OCI-LY1 (cell line): ENCODE data around the gene TEX10.

Experiments
- H2AFZ ChIP-seq: fragments of 200-600 bp; sonication (generic), shearing (Covaris generic); 2 replicates; pipeline ENCODE4 v1.6.0; 2014; ENCODE audit warnings: antibody characterized with exemption, mild to moderate bottlenecking, low read length
- H3F3A ChIP-seq: fragments of 200-600 bp; sonication (generic), shearing (Covaris generic); 2 replicates; pipeline ENCODE4 v1.6.0; 2014; ENCODE audit warnings: mild to moderate bottlenecking, antibody characterized with exemption, low read length, moderate library complexity; ENCODE audit not compliant: insufficient read depth
- H3K27ac ChIP-seq: fragments of 200-600 bp; sonication (generic); 2 replicates; pipeline ENCODE4 v1.5.1; 2014; ENCODE audit warnings: low read length, mixed run types, mild to moderate bottlenecking, low read depth; ENCODE audit not compliant: poor library complexity, severe bottlenecking
- H3K27me3 ChIP-seq: fragments of 200-600 bp; sonication (generic); 2 replicates; pipeline ENCODE4 v1.6.0; 2014; ENCODE audit warnings: antibody characterized with exemption, mild to moderate bottlenecking, low read length, moderate library complexity; ENCODE audit not compliant: insufficient read depth
- H3K36me3 ChIP-seq: fragments of 200-600 bp; sonication (generic); 2 replicates; pipeline ENCODE4 v1.6.1; 2014; ENCODE audit warnings: mild to moderate bottlenecking, antibody characterized with exemption, low read length, moderate library complexity, mixed read lengths; ENCODE audit not compliant: insufficient read depth
- H3K4me1 ChIP-seq: fragments of 200-600 bp; sonication (generic); 2 replicates; pipeline ENCODE4 v1.5.1; 2014; ENCODE audit warnings: mild to moderate bottlenecking, low read length, moderate library complexity; ENCODE audit not compliant: insufficient read depth, severe bottlenecking
- H3K4me2 ChIP-seq: fragments of 200-600 bp; sonication (generic), shearing (Covaris generic); 2 replicates; pipeline ENCODE4 v1.6.1; 2014; ENCODE audit warnings: low read length
- H3K4me3 ChIP-seq: fragments of 200-600 bp; sonication (generic); 2 replicates; pipeline ENCODE4 v1.5.1; 2014; ENCODE audit warnings: low read length, low read depth, mild to moderate bottlenecking, mixed read lengths; ENCODE audit not compliant: poor library complexity, severe bottlenecking
- H3K79me2 ChIP-seq: fragments of 200-600 bp; shearing (Covaris generic); 2 replicates; pipeline ENCODE4 v1.6.1; 2016; ENCODE audit warnings: mixed run types, low read length, mixed read lengths; ENCODE audit not compliant: insufficient read depth
- H3K9ac ChIP-seq: fragments of 200-600 bp; sonication (generic), shearing (Covaris generic); 2 replicates; pipeline ENCODE4 v1.6.1; 2014; ENCODE audit warnings: mild to moderate bottlenecking, low read length, mixed read lengths
- H3K9me2 ChIP-seq: fragments of 200-600 bp; sonication (generic), shearing (Covaris generic); 2 replicates; pipeline ENCODE4 v1.6.1; 2014; ENCODE audit warnings: low read depth, mild to moderate bottlenecking, low read length, mixed read lengths
- H3K9me3 ChIP-seq: fragments of 200-600 bp; shearing (Covaris generic); 2 replicates; pipeline ENCODE4 v1.6.1; 2014; ENCODE audit warnings: low read length, mixed read lengths
- H4K20me1 ChIP-seq: fragments of 200-600 bp; sonication (generic), shearing (Covaris generic); 2 replicates; pipeline ENCODE4 v1.6.0; 2016; ENCODE audit warnings: mild to moderate bottlenecking, low read length; ENCODE audit not compliant: insufficient read depth
- EZH2 ChIP-seq: fragments of 200-600 bp; sonication (generic), shearing (Covaris generic); IDR thresholded peaks from 2 replicates; pipeline ENCODE4 v1.8.0; 2017; ENCODE audit warnings: borderline replicate concordance, mixed run types, mild to moderate bottlenecking, antibody characterized with exemption, low read length, moderate library complexity, mixed read lengths
- TF ChIP-seq, protein P1 (sequence below): fragments of 200-600 bp; sonication (generic), shearing (Covaris generic); IDR thresholded peaks from 2 replicates; pipeline ENCODE4 v1.5.1; 2017; ENCODE audit warnings: mild to moderate bottlenecking, antibody characterized with exemption, low read length, moderate library complexity, mixed read lengths

The TEX10 gene

DNA sequence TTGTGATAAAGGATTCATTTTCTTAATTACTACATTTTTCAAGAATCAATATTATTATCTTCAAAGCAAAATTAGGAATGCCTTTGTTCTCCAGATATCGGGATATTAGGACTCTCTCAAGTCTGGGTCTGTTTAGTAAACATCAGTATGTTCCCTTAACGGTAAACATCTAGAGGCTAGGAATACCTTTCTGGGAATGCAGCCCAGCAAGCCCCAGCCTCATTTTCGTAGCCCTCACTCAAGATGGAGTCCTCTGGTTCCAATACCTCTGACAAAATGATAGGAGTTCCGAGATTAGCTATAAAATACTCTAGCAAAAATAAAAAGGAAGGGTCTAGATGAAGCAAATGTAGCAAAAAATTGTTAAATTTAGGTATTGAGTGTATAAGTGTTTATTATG is 84.5 kb downstream of the TEX10 start:
- no peaks in the 10 kb centered on the region for H3F3A ChIP-seq
- no peak overlapping the region for H3K27ac ChIP-seq
- no peaks in the 10 kb centered on the region for H3K4me1 ChIP-seq
- no peaks in the 10 kb centered on the region for H3K9me2 ChIP-seq
- no peak overlapping the region for H2AFZ ChIP-seq
- H3K9ac ChIP-seq, result no peak overlapping the region
- no peaks in the 10 kb centered on the region for H3K27me3 ChIP-seq
- H3K9me3 ChIP-seq, result no peaks in the 10 kb centered on the region
- no peaks in the 10 kb centered on the region for H4K20me1 ChIP-seq
- H3K4me2 ChIP-seq, result no peak overlapping the region
- TF ChIP-seq, protein P1, sequence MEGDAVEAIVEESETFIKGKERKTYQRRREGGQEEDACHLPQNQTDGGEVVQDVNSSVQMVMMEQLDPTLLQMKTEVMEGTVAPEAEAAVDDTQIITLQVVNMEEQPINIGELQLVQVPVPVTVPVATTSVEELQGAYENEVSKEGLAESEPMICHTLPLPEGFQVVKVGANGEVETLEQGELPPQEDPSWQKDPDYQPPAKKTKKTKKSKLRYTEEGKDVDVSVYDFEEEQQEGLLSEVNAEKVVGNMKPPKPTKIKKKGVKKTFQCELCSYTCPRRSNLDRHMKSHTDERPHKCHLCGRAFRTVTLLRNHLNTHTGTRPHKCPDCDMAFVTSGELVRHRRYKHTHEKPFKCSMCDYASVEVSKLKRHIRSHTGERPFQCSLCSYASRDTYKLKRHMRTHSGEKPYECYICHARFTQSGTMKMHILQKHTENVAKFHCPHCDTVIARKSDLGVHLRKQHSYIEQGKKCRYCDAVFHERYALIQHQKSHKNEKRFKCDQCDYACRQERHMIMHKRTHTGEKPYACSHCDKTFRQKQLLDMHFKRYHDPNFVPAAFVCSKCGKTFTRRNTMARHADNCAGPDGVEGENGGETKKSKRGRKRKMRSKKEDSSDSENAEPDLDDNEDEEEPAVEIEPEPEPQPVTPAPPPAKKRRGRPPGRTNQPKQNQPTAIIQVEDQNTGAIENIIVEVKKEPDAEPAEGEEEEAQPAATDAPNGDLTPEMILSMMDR, result no peak
- no peak for TF ChIP-seq EZH2
- H3K4me3 ChIP-seq, result no peak overlapping the region
- H3K36me3 ChIP-seq, result peaks cover 13% of the 10 kb centered on the region; the same call in 1 of the 2 replicates
- no peaks in the 10 kb centered on the region for H3K79me2 ChIP-seq

DNA sequence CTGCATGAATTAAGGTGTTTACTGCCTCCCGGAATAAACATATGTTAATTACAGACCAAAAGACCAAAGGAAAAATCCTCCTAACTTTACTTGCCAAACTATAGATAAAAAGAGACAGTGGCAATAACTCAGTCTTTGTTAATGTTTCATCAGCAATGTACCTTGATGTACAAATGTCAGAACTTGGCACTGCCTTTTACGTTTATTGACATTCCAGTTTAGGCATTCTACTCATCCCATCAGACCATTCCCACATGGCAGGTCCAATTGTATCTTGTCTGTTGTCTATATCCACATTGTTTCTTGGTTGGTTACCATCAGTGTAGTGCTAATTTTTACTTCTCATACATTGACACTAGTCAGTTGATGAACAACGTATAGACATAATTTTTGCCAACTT is 85.5 kb downstream of the TEX10 start:
- Histone ChIP-seq H3K79me2 (no peaks in the 10 kb centered on the region), H3K4me3 (no peak overlapping the region), H3K9ac (no peak overlapping the region), H3K27ac (no peak overlapping the region), H3K9me3 (no peaks in the 10 kb centered on the region), H3K4me2 (no peak overlapping the region), H3K36me3 (peaks cover 8% of the 10 kb centered on the region; the same call in 1 of the 2 replicates), H2AFZ (no peak overlapping the region), H3K4me1 (no peaks in the 10 kb centered on the region), H3K9me2 (no peaks in the 10 kb centered on the region), H4K20me1 (no peaks in the 10 kb centered on the region), H3F3A (no peaks in the 10 kb centered on the region), H3K27me3 (no peaks in the 10 kb centered on the region)
- TF ChIP-seq, protein P1, result no peak
- no peak for TF ChIP-seq EZH2
